Esophagus muscularis mucosa (tissue), 4 donors: ENCODE data around the gene TUBB3. TPM values are rescaled to one million over a fixed set of nuclear protein-coding genes. Genes with fewer than 3 reads are reported as not detected.

Source experiments
- DNase-seq: peaks from one replicate; pipeline ENCODE4 v3.0.0-alpha.2; 2017; ENCODE audit errors: extremely low spot score
- H3K27ac ChIP-seq, 4 donors: fragments of 200-600 bp; sonication (generic); replicated peaks in 1 of 4; 1 replicate in 3 of 4; 2 replicates in 1 of 4; pipeline ENCODE4 v1.5.1; 2016 to 2019; ENCODE audit warnings: mild to moderate bottlenecking in 1 of 4
- H3K27me3 ChIP-seq, 4 donors: fragments of 200-600 bp; sonication (generic); one replicate each; pipeline versions ENCODE4 v1.5.1 to v1.6.0; 2016 to 2019
- H3K36me3 ChIP-seq, 4 donors: fragments of 200-600 bp; sonication (generic); one replicate each; pipeline ENCODE4 v1.5.1; 2016 to 2019
- H3K4me1 ChIP-seq, 4 donors: fragments of 200-600 bp; sonication (generic); one replicate each; pipeline ENCODE4 v1.5.1; 2016 to 2019
- H3K4me3 ChIP-seq, 4 donors: fragments of 200-600 bp; sonication (generic); 1 replicate in 2 of 4; 2 replicates in 2 of 4; pipeline ENCODE4 v1.5.1; 2016 to 2019; ENCODE audit warnings: mild to moderate bottlenecking in 4 of 4, moderate library complexity in 1 of 4
- H3K9me3 ChIP-seq, 4 donors: fragments of 200-600 bp; sonication (generic); 1 replicate in 3 of 4; 2 replicates in 1 of 4; pipeline ENCODE4 v1.5.1; 2016 to 2019
- EP300 ChIP-seq: sonication (generic); formaldehyde crosslinking; IDR thresholded peaks from one replicate; pipeline ENCODE4 v1.6.1; 2017; ENCODE audit warnings: antibody characterized with exemption
- POLR2A ChIP-seq: fragments of 450-650 bp; IDR thresholded peaks from one replicate; pipeline ENCODE4 v1.6.1; 2017; ENCODE audit warnings: antibody characterized with exemption, moderate library complexity, mild to moderate bottlenecking, low read depth
- POLR2AphosphoS5 ChIP-seq, 2 donors: sonication (generic); formaldehyde crosslinking; IDR thresholded peaks; one replicate each; pipeline ENCODE4 v1.6.1; 2017; ENCODE audit warnings: antibody characterized with exemption in 2 of 2
- WGBS: methylation state at CpG from one replicate; pipeline ENCODE4 v1.1.5; 2018; 5-methylcytosine and 5-hydroxymethylcytosine counted together
- intact Hi-C: fragments of 100-400 bp; cut with DNase I; formaldehyde crosslinking; loops from one replicate; pipeline ENCODE4 v1.15.1; 2023
- total RNA-seq, 4 donors: library from RNA; depleted of rRNA; stranded (reverse); fragments of >200 nt; gene quantifications; one replicate each; pipeline versions ENCODE4 v1.1.0 to v1.2.1, GENCODE V29; 2016
- TF ChIP-seq, protein P1 (sequence below), 3 experiments: fragments of 200-600 bp in 2 of 3; fragments of 450-650 bp in 1 of 3; sonication (generic) in 2 of 3; IDR thresholded peaks; one replicate each; pipeline ENCODE4 v1.5.1; 2017 to 2019; ENCODE audit warnings: antibody characterized with exemption in 3 of 3, mild to moderate bottlenecking in 2 of 3, moderate library complexity in 1 of 3

The TUBB3 gene
- total RNA-seq, 4 donors from 2014 or later, result 2.5 to 19.5 (median 12.9) TPM

DNA sequence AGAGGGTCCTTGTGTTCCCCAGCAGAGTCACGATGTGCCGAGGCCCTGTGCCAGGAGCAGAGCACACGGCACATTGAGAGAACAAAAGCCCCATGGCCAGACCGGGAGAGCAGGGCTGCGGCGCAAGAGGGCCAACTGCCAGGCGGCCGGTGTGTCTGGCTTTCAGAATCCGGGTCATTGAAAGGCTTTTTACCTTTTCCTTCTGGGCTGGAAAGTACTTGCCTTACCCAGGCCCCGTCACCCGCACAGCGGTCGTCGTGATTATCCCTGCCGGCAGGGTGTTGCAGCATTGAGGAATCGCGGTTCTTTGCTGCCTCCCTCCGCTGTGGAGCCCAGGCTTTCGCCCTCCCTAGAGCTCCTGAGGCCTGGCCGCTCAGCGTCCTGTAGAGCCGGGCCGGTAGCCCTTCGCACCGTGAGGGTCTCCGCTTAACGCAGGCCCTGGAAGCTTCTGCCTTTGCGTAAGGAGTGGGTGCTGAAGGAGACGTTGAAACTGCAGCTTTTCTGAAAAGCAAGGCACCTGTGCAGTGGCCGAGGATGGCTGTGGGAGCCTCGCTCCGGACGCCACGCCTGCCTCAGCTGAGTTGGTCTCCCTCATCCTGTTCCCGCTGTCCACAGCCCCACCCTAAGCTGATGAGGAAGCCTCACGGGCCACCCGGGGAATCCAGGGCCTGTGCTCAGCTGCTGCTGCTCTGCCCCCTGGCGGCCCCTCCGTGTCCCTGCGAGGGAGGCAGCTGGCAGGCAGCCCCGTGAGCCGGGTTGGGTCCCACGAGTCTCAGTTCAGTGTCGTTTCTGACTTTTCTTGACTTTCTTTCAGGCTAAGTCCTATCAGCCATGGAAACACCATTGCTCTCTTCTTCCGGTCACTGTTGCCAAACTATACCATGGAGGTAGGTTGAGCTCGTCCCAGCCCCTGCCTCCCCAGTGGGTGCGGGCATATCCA is 13.1 kb upstream of the TUBB3 start:
- Histone ChIP-seq H3K4me1 (peaks cover 9 to 12% (median 11%) of the 10 kb centered on the region in 4 donors), H3K4me3 (no peak overlapping the region), H3K27ac (peak overlapping the region in 3 of 4 donors; percentile 8 to 66 (median 48)), H3K27me3 (no peaks in the 10 kb centered on the region), H3K36me3 (peaks cover 18 to 82% (median 77%) of the 10 kb centered on the region in 4 donors), H3K9me3 (no peaks in the 10 kb centered on the region)
- TF ChIP-seq, protein P1, sequence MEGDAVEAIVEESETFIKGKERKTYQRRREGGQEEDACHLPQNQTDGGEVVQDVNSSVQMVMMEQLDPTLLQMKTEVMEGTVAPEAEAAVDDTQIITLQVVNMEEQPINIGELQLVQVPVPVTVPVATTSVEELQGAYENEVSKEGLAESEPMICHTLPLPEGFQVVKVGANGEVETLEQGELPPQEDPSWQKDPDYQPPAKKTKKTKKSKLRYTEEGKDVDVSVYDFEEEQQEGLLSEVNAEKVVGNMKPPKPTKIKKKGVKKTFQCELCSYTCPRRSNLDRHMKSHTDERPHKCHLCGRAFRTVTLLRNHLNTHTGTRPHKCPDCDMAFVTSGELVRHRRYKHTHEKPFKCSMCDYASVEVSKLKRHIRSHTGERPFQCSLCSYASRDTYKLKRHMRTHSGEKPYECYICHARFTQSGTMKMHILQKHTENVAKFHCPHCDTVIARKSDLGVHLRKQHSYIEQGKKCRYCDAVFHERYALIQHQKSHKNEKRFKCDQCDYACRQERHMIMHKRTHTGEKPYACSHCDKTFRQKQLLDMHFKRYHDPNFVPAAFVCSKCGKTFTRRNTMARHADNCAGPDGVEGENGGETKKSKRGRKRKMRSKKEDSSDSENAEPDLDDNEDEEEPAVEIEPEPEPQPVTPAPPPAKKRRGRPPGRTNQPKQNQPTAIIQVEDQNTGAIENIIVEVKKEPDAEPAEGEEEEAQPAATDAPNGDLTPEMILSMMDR (IDR thresholded peaks at IDR 0.05), result peak; percentile 81 to 90 (median 81)
- TF ChIP-seq POLR2AphosphoS5 (IDR thresholded peaks at IDR 0.05) (peak; percentile 61 to 72), POLR2A (no peak), EP300 (no peak)
- DNase-seq, result no peak
- intact Hi-C loops, result no loop called here
- 57% methylated on average over 43 of the region's 47 CpGs for WGBS

- intact Hi-C loops, result no loop called here
- H3K9me3 ChIP-seq, result no peaks in the 10 kb centered on the region
- TF ChIP-seq POLR2AphosphoS5 (IDR thresholded peaks at IDR 0.05), result no peak
- TF ChIP-seq EP300, result no peak
- TF ChIP-seq, protein P1 (IDR thresholded peaks at IDR 0.05), result no peak
- TF ChIP-seq POLR2A, result no peak
- peak overlapping the region in 1 of 4 donors; percentile 66 for H3K27ac ChIP-seq
- peaks cover 12 to 74% (median 69%) of the 10 kb centered on the region in 4 donors for H3K36me3 ChIP-seq
- no peak for DNase-seq
- H3K27me3 ChIP-seq, result no peaks in the 10 kb centered on the region
- no peak overlapping the region for H3K4me3 ChIP-seq
- peaks cover 9 to 12% (median 11%) of the 10 kb centered on the region in 4 donors for H3K4me1 ChIP-seq
- 91% methylated on average over 20 of the region's 27 CpGs for WGBS
Observed at GRCh38 chr16:89910717-89911354, 12.3 kb upstream of the TUBB3 start.

DNA sequence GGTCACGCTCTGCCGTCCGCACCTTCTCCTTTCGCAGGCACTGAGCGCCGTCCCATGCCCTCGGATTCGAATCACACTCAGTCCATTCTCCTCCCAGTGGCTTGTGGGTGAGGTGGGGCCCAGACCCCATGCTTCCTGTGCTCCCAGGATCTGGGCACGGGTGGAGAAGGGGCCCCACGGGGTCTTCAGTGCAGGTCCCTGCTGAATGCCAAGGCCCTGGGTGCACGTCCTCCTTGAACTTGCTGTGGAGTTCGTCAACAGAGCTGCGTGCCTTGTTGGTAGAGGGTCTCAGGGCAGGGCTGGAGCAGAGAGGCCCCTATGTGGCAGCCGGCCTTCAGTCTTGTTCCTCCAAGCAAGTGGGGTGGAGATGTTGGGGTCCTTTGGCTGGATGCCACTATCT is 11.8 kb upstream of the TUBB3 start:
- 91% methylated on average over 10 of the region's 14 CpGs for WGBS
- H3K27ac ChIP-seq, result no peak overlapping the region
- peaks cover 9 to 12% (median 11%) of the 10 kb centered on the region in 4 donors for H3K4me1 ChIP-seq
- no peak overlapping the region for H3K4me3 ChIP-seq
- no peak for TF ChIP-seq POLR2A
- no peak for TF ChIP-seq POLR2AphosphoS5 (IDR thresholded peaks at IDR 0.05)
- TF ChIP-seq EP300, result no peak
- TF ChIP-seq, protein P1 (IDR thresholded peaks at IDR 0.05), result no peak
- DNase-seq, result no peak
- no peaks in the 10 kb centered on the region for H3K27me3 ChIP-seq
- intact Hi-C loops, result no loop called here
- no peaks in the 10 kb centered on the region for H3K9me3 ChIP-seq
- peaks cover 7 to 69% (median 63%) of the 10 kb centered on the region in 4 donors for H3K36me3 ChIP-seq

DNA sequence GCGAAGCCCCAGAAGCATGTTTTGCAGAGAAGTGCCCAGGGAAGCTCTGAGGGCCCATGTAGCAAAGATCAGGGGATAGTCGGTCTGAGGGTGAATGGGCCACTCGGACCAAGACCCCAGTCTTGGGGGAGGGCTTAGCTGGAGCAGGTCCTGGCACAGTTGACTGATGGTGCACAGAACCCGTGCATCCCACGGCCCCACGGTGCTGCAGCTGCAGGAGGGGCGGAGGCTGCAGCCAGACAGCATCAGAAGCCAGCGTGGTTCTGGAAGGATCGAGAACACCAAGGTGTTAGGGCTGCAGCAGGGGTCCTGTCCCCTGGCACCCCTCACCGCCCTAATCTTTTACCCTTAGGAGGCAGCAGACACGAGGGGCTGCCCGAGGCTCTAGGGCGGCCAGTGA is 11.0 kb upstream of the TUBB3 start:
- peaks cover 9 to 13% (median 12%) of the 10 kb centered on the region in 4 donors for H3K4me1 ChIP-seq
- no peak for TF ChIP-seq POLR2A
- no peak for TF ChIP-seq POLR2AphosphoS5 (IDR thresholded peaks at IDR 0.05)
- TF ChIP-seq EP300, result no peak
- TF ChIP-seq, protein P1 (IDR thresholded peaks at IDR 0.05), result no peak
- no peak for DNase-seq
- no peak overlapping the region for H3K27ac ChIP-seq
- peaks cover 0 to 61% (median 56%) of the 10 kb centered on the region in 4 donors for H3K36me3 ChIP-seq
- no peaks in the 10 kb centered on the region for H3K9me3 ChIP-seq
- intact Hi-C loops, result no loop called here
- 80% methylated on average over 11 of the region's 13 CpGs for WGBS
- H3K27me3 ChIP-seq, result no peaks in the 10 kb centered on the region
- no peak overlapping the region for H3K4me3 ChIP-seq
